PC-3 (cell line): Measurements from ENCODE around the gene IL17RD. TPM values are rescaled to one million over a fixed set of nuclear protein-coding genes. Genes with fewer than 3 reads are reported as not detected.

Experiments used
- ATAC-seq: fragments of 200-7000 bp; cut with Tn5 transposase; 2 replicates; pipeline ENCODE4 v1.9.1; 2020; ENCODE audit warnings: mild to moderate bottlenecking, moderate library complexity
- BruUV-seq: library from RNA; stranded (reverse); fragments of 400-500 nt; replicated peaks from 2 replicates; lab custom pipeline; 2021; lab: Mats Ljungman, UMichigan
- CTCF ChIA-PET: fragments of 300-600 bp; sonication (Branson Sonifier 250); formaldehyde crosslinking; loops from one replicate; lab custom pipeline; 2022; ENCODE audit warnings: antibody characterized with exemption; lab: Charles Lee
- POLR2A ChIA-PET: fragments of 300-600 bp; sonication (Branson Sonifier 250); formaldehyde crosslinking; loops from one replicate; lab custom pipeline; 2022; ENCODE audit warnings: antibody characterized with exemption; ENCODE audit not compliant: unreplicated experiment; lab: Charles Lee
- DNase-seq: peaks from one replicate; pipeline ENCODE4 v3.0.0-alpha.2; 2015
- H2AFZ ChIP-seq: fragments of 300-600 bp; sonication (generic); 2 replicates; pipeline ENCODE4 v1.6.0; 2016; ENCODE audit warnings: antibody characterized with exemption, low read length
- H3F3A ChIP-seq: fragments of 300-600 bp; sonication (generic); one replicate; pipeline ENCODE4 v1.6.0; 2017; ENCODE audit warnings: antibody characterized with exemption, low read length, control low read depth, mild to moderate bottlenecking; ENCODE audit not compliant: unreplicated experiment
- H3K27ac ChIP-seq: fragments of 300-600 bp; sonication (generic); 2 replicates; pipeline ENCODE4 v1.5.1; 2016; ENCODE audit warnings: mild to moderate bottlenecking, low read length
- H3K27me3 ChIP-seq: fragments of 300-600 bp; sonication (generic); 2 replicates; pipeline ENCODE4 v1.6.1; 2016; ENCODE audit warnings: low read length, mixed read lengths
- H3K36me3 ChIP-seq: fragments of 300-600 bp; sonication (generic); 2 replicates; pipeline ENCODE4 v1.6.1; 2016; ENCODE audit warnings: low read depth, mixed run types, low read length, mixed read lengths
- H3K4me1 ChIP-seq: fragments of 300-600 bp; sonication (generic); 2 replicates; pipeline ENCODE4 v1.5.1; 2016; ENCODE audit warnings: low read length; ENCODE audit not compliant: insufficient read depth
- H3K4me2 ChIP-seq: fragments of 300-600 bp; sonication (generic); 2 replicates; pipeline ENCODE4 v1.6.0; 2016; ENCODE audit warnings: low read length
- H3K4me3 ChIP-seq: fragments of 300-600 bp; sonication (generic); 2 replicates; pipeline ENCODE4 v1.5.1; 2016; ENCODE audit warnings: mild to moderate bottlenecking, low read length, mixed read lengths
- H3K79me2 ChIP-seq: fragments of 300-600 bp; sonication (generic); 2 replicates; pipeline ENCODE4 v1.6.1; 2017; ENCODE audit warnings: low read length, mixed read lengths
- H3K9ac ChIP-seq: fragments of 300-600 bp; sonication (generic); 2 replicates; pipeline ENCODE4 v1.6.0; 2016; ENCODE audit warnings: mild to moderate bottlenecking, low read length
- H3K9me2 ChIP-seq: fragments of 300-600 bp; sonication (generic); replicated peaks from 2 replicates; pipeline ENCODE4 v1.6.1; 2016; ENCODE audit warnings: mixed run types, low read length, mixed read lengths
- H3K9me3 ChIP-seq: fragments of 300-600 bp; sonication (generic); 2 replicates; pipeline ENCODE4 v1.6.1; 2016; ENCODE audit warnings: low read length, mixed read lengths
- H4K20me1 ChIP-seq: fragments of 300-600 bp; sonication (generic); 2 replicates; pipeline ENCODE4 v1.6.1; 2016; ENCODE audit warnings: low read length, mixed read lengths
- EZH2 ChIP-seq: fragments of 300-600 bp; sonication (generic); IDR thresholded peaks from one replicate; pipeline ENCODE4 v1.6.1; 2017; ENCODE audit warnings: antibody characterized with exemption, mild to moderate bottlenecking, low read length; ENCODE audit not compliant: unreplicated experiment
- EZH2phosphoT487 ChIP-seq: fragments of 300-600 bp; sonication (generic); IDR thresholded peaks from 2 replicates; pipeline ENCODE4 v1.6.1; 2018; ENCODE audit warnings: mild to moderate bottlenecking, antibody characterized with exemption, low read length, borderline replicate concordance
- intact Hi-C: fragments of 100-400 bp; cut with micrococcal nuclease; formaldehyde crosslinking; loops from 2 replicates; pipeline ENCODE4 v1.9.0; 2023
- total RNA-seq: library from RNA; depleted of rRNA; stranded (reverse); fragments of >200 nt; gene quantifications from 2 replicates; pipeline ENCODE4 v1.2.3, GENCODE V29; 2014
- TF ChIP-seq, protein P1 (sequence below): fragments of 300-600 bp; sonication (generic); conservative IDR thresholded peaks from 2 replicates; pipeline ENCODE4 v1.5.1; 2017; ENCODE audit warnings: antibody characterized with exemption, low read depth, mild to moderate bottlenecking, low read length

IL17RD gene
- total RNA-seq, 1 experiment from 2014 or later, result 3.7 TPM

DNA sequence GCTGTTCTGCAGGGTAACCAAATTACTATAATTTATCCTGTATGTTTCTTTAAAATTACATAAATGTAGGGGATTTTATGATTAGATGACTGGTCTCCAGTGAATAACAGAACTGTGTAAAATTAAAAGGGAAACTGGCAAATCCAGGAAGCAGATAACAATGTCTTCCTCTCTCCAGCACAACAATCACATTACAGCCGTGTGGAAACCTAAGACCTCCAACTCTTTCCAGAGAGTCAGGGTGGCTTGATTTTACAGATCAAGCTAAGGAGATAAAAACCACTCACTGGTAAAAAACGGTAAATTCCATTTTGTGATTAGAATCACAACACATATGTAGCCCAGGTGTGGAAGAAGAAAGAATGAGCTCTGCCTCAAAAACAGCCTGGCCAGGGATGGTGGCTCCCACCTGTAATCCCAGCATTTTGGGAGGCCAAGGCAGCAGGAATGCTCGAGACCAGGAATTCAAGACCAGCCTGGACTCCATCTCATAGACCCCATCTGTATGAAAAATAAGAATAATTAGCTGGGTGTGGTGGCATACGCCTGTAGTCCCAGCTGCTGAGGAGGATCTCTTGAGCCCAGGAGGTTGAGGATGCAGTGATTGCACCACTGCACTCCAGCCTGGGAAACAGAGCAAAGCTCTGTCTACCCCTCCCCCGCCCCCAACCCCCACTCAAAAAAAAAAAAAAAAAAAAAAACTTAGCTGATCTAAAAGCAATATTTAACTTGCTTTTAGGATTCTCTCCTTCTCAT is 29.0 kb downstream of the IL17RD start:
- Histone ChIP-seq H3K4me3 (no peak overlapping the region), H4K20me1 (no peaks in the 10 kb centered on the region), H3K4me2 (no peak overlapping the region), H2AFZ (no peak overlapping the region), H3K4me1 (no peaks in the 10 kb centered on the region), H3K27ac (no peak overlapping the region), H3K79me2 (no peaks in the 10 kb centered on the region), H3K27me3 (no peaks in the 10 kb centered on the region), H3K9me2 (no peaks in the 10 kb centered on the region), H3K9me3 (no peaks in the 10 kb centered on the region), H3K36me3 (no peaks in the 10 kb centered on the region), H3K9ac (no peak overlapping the region), H3F3A (no peaks in the 10 kb centered on the region)
- intact Hi-C loops, result no loop called here
- no TSS peak for BruUV-seq
- ChIA-PET CTCF (interaction anchor here (0.6 kb wide), 1 partner anchor 156 kb away, joined by 5 read pairs; no protein-coding TSS in a partner anchor), POLR2A (no interaction called here)
- TF ChIP-seq, protein P1, sequence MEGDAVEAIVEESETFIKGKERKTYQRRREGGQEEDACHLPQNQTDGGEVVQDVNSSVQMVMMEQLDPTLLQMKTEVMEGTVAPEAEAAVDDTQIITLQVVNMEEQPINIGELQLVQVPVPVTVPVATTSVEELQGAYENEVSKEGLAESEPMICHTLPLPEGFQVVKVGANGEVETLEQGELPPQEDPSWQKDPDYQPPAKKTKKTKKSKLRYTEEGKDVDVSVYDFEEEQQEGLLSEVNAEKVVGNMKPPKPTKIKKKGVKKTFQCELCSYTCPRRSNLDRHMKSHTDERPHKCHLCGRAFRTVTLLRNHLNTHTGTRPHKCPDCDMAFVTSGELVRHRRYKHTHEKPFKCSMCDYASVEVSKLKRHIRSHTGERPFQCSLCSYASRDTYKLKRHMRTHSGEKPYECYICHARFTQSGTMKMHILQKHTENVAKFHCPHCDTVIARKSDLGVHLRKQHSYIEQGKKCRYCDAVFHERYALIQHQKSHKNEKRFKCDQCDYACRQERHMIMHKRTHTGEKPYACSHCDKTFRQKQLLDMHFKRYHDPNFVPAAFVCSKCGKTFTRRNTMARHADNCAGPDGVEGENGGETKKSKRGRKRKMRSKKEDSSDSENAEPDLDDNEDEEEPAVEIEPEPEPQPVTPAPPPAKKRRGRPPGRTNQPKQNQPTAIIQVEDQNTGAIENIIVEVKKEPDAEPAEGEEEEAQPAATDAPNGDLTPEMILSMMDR, result no peak
- no peak for TF ChIP-seq EZH2phosphoT487
- no peak for TF ChIP-seq EZH2
- DNase-seq (no peak), ATAC-seq (no peak)

DNA sequence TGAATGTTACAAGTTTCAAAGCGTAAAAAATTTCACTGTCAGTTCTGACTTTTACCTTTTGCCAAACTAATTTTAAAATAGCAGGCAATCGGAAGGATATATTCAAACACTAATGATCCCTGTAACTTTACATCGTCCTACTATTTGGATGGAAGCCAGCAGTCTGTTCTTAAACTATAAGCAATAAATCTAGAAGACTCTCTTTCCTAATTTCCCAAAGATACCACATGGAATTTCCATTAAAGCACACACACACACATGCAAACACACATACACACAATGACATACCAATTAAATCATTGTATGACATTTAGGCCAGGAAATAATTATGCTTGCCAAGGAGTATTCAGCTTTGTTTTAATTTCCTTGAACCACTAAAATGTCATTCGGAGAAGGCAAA is 32.0 kb downstream of the IL17RD start:
- Histone ChIP-seq H4K20me1 (no peaks in the 10 kb centered on the region), H3K9ac (no peak overlapping the region), H2AFZ (no peak overlapping the region), H3F3A (no peaks in the 10 kb centered on the region), H3K4me3 (no peak overlapping the region), H3K4me2 (no peak overlapping the region), H3K36me3 (no peaks in the 10 kb centered on the region), H3K9me2 (no peaks in the 10 kb centered on the region), H3K4me1 (no peaks in the 10 kb centered on the region), H3K27ac (no peak overlapping the region), H3K9me3 (no peaks in the 10 kb centered on the region), H3K79me2 (no peaks in the 10 kb centered on the region), H3K27me3 (no peaks in the 10 kb centered on the region)
- CTCF ChIA-PET, result interaction anchor here (0.6 kb wide), 1 partner anchor 27 kb away, joined by 4 read pairs; no protein-coding TSS in a partner anchor
- no TSS peak for BruUV-seq
- no peak for DNase-seq
- intact Hi-C loops, result no loop called here
- TF ChIP-seq EZH2phosphoT487 (no peak), EZH2 (no peak)
- TF ChIP-seq, protein P1, result no peak
- POLR2A ChIA-PET, result no interaction called here
- no peak for ATAC-seq

DNA sequence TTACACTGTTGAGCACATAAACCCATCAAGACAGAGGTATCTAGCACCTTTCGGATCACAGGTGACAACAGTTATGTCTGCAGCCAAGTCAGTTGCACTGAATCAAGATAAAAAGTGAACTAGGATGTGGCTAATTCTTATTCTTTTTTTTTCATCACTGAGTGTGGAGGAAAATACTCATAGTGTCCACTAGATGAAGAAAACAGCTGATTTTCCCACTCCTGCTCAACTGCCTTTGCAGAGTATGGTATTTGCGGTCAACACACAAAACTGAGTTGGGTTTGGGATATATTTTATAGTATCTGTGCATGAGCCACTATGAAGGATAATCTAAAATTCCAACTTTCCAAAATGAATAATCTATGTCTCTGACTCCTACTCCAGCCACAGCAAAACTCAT is 32.5 kb downstream of the IL17RD start:
- Histone ChIP-seq H3K4me2 (no peak overlapping the region), H3K9me3 (no peaks in the 10 kb centered on the region), H3K27ac (no peak overlapping the region), H3K36me3 (no peaks in the 10 kb centered on the region), H3K4me1 (no peaks in the 10 kb centered on the region), H3K79me2 (no peaks in the 10 kb centered on the region), H2AFZ (no peak overlapping the region), H3K9ac (no peak overlapping the region), H4K20me1 (no peaks in the 10 kb centered on the region), H3K27me3 (no peaks in the 10 kb centered on the region), H3K9me2 (no peaks in the 10 kb centered on the region), H3F3A (no peaks in the 10 kb centered on the region), H3K4me3 (no peak overlapping the region)
- DNase-seq, result no peak
- CTCF ChIA-PET, result interaction anchor here (0.6 kb wide), 1 partner anchor 27 kb away, joined by 4 read pairs; no protein-coding TSS in a partner anchor
- no peak for ATAC-seq
- no peak for TF ChIP-seq EZH2
- TF ChIP-seq, protein P1, result no peak
- no peak for TF ChIP-seq EZH2phosphoT487
- POLR2A ChIA-PET, result no interaction called here
- BruUV-seq, result no TSS peak
- intact Hi-C loops, result no loop called here
